Stomach (tissue), 4 donors: ENCODE data around the gene CPED1.

Source experiments
- EP300 ChIP-seq: sonication (generic); formaldehyde crosslinking; IDR thresholded peaks from one replicate; pipeline ENCODE4 v1.6.1; 2017; ENCODE audit warnings: antibody characterized with exemption
- POLR2AphosphoS5 ChIP-seq, 3 donors: sonication (generic); formaldehyde crosslinking; IDR thresholded peaks; one replicate each; pipeline ENCODE4 v1.6.1; 2016; ENCODE audit warnings: antibody characterized with exemption in 3 of 3
- TF ChIP-seq, protein P1 (sequence below), 7 experiments: fragments of 450-650 bp in 4 of 7; fragments of 200-600 bp in 3 of 7; sonication (generic) in 3 of 7; IDR thresholded peaks; one replicate each; pipeline ENCODE4 v1.5.1; 2016 to 2019; ENCODE audit warnings: antibody characterized with exemption in 7 of 7, control low read depth in 2 of 7, mild to moderate bottlenecking in 1 of 7

GRCh38 chr7:121195010-121195409 is 206.5 kb downstream of the CPED1 start:
- TF ChIP-seq POLR2AphosphoS5 (IDR thresholded peaks at IDR 0.05) (no peak), EP300 (no peak)
- TF ChIP-seq, protein P1, sequence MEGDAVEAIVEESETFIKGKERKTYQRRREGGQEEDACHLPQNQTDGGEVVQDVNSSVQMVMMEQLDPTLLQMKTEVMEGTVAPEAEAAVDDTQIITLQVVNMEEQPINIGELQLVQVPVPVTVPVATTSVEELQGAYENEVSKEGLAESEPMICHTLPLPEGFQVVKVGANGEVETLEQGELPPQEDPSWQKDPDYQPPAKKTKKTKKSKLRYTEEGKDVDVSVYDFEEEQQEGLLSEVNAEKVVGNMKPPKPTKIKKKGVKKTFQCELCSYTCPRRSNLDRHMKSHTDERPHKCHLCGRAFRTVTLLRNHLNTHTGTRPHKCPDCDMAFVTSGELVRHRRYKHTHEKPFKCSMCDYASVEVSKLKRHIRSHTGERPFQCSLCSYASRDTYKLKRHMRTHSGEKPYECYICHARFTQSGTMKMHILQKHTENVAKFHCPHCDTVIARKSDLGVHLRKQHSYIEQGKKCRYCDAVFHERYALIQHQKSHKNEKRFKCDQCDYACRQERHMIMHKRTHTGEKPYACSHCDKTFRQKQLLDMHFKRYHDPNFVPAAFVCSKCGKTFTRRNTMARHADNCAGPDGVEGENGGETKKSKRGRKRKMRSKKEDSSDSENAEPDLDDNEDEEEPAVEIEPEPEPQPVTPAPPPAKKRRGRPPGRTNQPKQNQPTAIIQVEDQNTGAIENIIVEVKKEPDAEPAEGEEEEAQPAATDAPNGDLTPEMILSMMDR (IDR thresholded peaks at IDR 0.05), result no peak
